A549 (cell line): ENCODE data around the gene TMPRSS12. TPM values are rescaled to one million over a fixed set of nuclear protein-coding genes. Genes with fewer than 3 reads are reported as not detected.
"Not testable (repeated sequence)": the region's sequence is repeated elsewhere in the genome, so short reads cannot be mapped to it uniquely, and the experiment has no call there.

Experiments used
- ATAC-seq, 2 experiments: fragments of 200-7000 bp in 1 of 2; fragments of >200 bp in 1 of 2; cut with Nextera tagmentation in 1 of 2; cut with Tn5 transposase in 1 of 2; 3 replicates each; pipeline versions ENCODE4 v1.8.0 to v1.9.1; 2018 to 2020; ENCODE audit warnings: mild to moderate bottlenecking in 1 of 2, moderate library complexity in 1 of 2
- CTCF ChIA-PET: fragments of 300-600 bp; sonication (Branson Sonifier 250); formaldehyde crosslinking; extraction: SDS; loops from one replicate; lab custom pipeline; 2021; ENCODE audit warnings: antibody characterized with exemption, inconsistent platforms; lab: Yijun Ruan, JAX
- POLR2A ChIA-PET: fragments of 350-600 bp; formaldehyde crosslinking; extraction: SDS; loops from one replicate; lab custom pipeline; 2021; ENCODE audit warnings: antibody characterized with exemption, inconsistent platforms; lab: Yijun Ruan, JAX
- DNase-seq, 2 experiments: peaks; one replicate each; pipeline versions ENCODE4 v3.0.0 to v3.0.0-alpha.2; 2011 to 2016; ENCODE audit warnings: low read depth in 1 of 2, low spot score in 1 of 2
- FAIRE-seq: peaks from 2 replicates; lab custom pipeline; 2011; peaks lifted over from hg19 to GRCh38; lab: Jason Lieb, UNC
- H3K27ac ChIP-seq, 2 experiments: fragments of >200 bp; sonication (Bioruptor Twin); formaldehyde crosslinking; 3 replicates each; pipeline ENCODE4 v1.5.1; 2016 to 2017
- H3K4me1 ChIP-seq: fragments of >200 bp; sonication (Bioruptor Twin); formaldehyde crosslinking; 3 replicates; pipeline ENCODE4 v1.6.1; 2016
- H3K4me2 ChIP-seq: fragments of >200 bp; sonication (Bioruptor Twin); formaldehyde crosslinking; 3 replicates; pipeline ENCODE4 v1.6.1; 2016
- H3K4me3 ChIP-seq: fragments of >200 bp; sonication (Bioruptor Twin); formaldehyde crosslinking; 3 replicates; pipeline ENCODE4 v1.5.1; 2016
- H3K9me3 ChIP-seq: fragments of >200 bp; sonication (Bioruptor Twin); formaldehyde crosslinking; 3 replicates; pipeline ENCODE4 v1.6.1; 2016
- ATOH8 ChIP-seq: fragments of 250-450 bp; sonication (Bioruptor Pico); IDR thresholded peaks from 2 replicates; pipeline ENCODE4 v1.5.0; 2020; ENCODE audit warnings: low read depth, mild to moderate bottlenecking, moderate library complexity
- CBX2 ChIP-seq: fragments of 200-600 bp; sonication (generic); IDR thresholded peaks from 2 replicates; pipeline ENCODE4 v1.6.1; 2016; ENCODE audit warnings: low read depth, mild to moderate bottlenecking, borderline replicate concordance
- CEBPB ChIP-seq, 2 experiments: fragments of >200 bp in 1 of 2; sonication (Bioruptor Twin) in 1 of 2; formaldehyde crosslinking in 1 of 2; IDR thresholded peaks; 2 replicates each; pipeline ENCODE4 v1.6.1; 2012 to 2016
- CHD4 ChIP-seq: fragments of 200-600 bp; sonication (generic); IDR thresholded peaks from 2 replicates; pipeline ENCODE4 v1.6.1; 2016; ENCODE audit warnings: antibody characterized with exemption, mild to moderate bottlenecking, borderline replicate concordance
- HDAC2 ChIP-seq: fragments of 200-600 bp; sonication (generic); IDR thresholded peaks from 2 replicates; pipeline ENCODE4 v1.6.1; 2016
- HEYL ChIP-seq: fragments of 250-450 bp; sonication (Bioruptor Pico); IDR thresholded peaks from 2 replicates; pipeline ENCODE4 v1.8.0; 2021; ENCODE audit warnings: mild to moderate bottlenecking, moderate library complexity
- HMGXB4 ChIP-seq: fragments of 250-450 bp; sonication (Bioruptor Pico); IDR thresholded peaks from 2 replicates; pipeline ENCODE4 v1.5.0; 2021; ENCODE audit warnings: mild to moderate bottlenecking, moderate library complexity, borderline replicate concordance
- HOXA7 ChIP-seq: fragments of 250-450 bp; sonication (Bioruptor Pico); IDR thresholded peaks from 2 replicates; pipeline ENCODE4 v1.5.0; 2020; ENCODE audit warnings: mild to moderate bottlenecking, moderate library complexity
- HOXB13 ChIP-seq: fragments of 250-450 bp; sonication (Bioruptor Pico); IDR thresholded peaks from 2 replicates; pipeline ENCODE4 v1.5.0; 2020; ENCODE audit warnings: low read depth, mild to moderate bottlenecking, moderate library complexity
- HOXB5 ChIP-seq: fragments of 250-450 bp; sonication (Bioruptor Pico); IDR thresholded peaks from 2 replicates; pipeline ENCODE4 v1.5.0; 2020; ENCODE audit warnings: mild to moderate bottlenecking, moderate library complexity
- JUNB ChIP-seq: fragments of >200 bp; sonication (Bioruptor Twin); formaldehyde crosslinking; IDR thresholded peaks from 2 replicates; pipeline ENCODE4 v1.6.1; 2016
- NFE2L2 ChIP-seq: fragments of 150-350 bp; conservative IDR thresholded peaks from 2 replicates; pipeline ENCODE4 v1.6.1; 2014; ENCODE audit warnings: low read length
- NR3C1 ChIP-seq: fragments of >200 bp; sonication (Bioruptor Twin); formaldehyde crosslinking; IDR thresholded peaks from 3 replicates; pipeline ENCODE4 v1.6.1; 2017
- PHF8 ChIP-seq: fragments of 200-600 bp; sonication (generic); IDR thresholded peaks from 2 replicates; pipeline ENCODE4 v1.6.1; 2016; ENCODE audit warnings: low read depth, mild to moderate bottlenecking, antibody characterized with exemption, moderate library complexity, borderline replicate concordance
- POLR2AphosphoS2 ChIP-seq: conservative IDR thresholded peaks from 2 replicates; pipeline ENCODE4 v1.6.1; 2012; ENCODE audit warnings: low read length, improper control_type of control experiment, inconsistent platforms
- RAD21 ChIP-seq, 2 experiments: fragments of >200 bp in 1 of 2; sonication (Bioruptor Twin) in 1 of 2; formaldehyde crosslinking in 1 of 2; IDR thresholded peaks in 1 of 2; conservative IDR thresholded peaks in 1 of 2; 2 replicates in 1 of 2; 3 replicates in 1 of 2; pipeline ENCODE4 v1.6.1; 2012 to 2018; ENCODE audit warnings: inconsistent platforms in 1 of 2
- RFX5 ChIP-seq: fragments of 450-650 bp; IDR thresholded peaks from 2 replicates; pipeline ENCODE4 v1.7.1; 2014; ENCODE audit warnings: antibody characterized with exemption, mild to moderate bottlenecking, moderate library complexity
- RNF2 ChIP-seq: fragments of 200-600 bp; sonication (generic); IDR thresholded peaks from 2 replicates; pipeline ENCODE4 v1.6.1; 2016; ENCODE audit warnings: low read depth, mild to moderate bottlenecking, antibody characterized with exemption, moderate library complexity, borderline replicate concordance
- SMC3 ChIP-seq: fragments of >200 bp; sonication (Bioruptor Twin); formaldehyde crosslinking; IDR thresholded peaks from 3 replicates; pipeline ENCODE4 v1.6.1; 2018; ENCODE audit warnings: inconsistent platforms
- TFCP2L1 ChIP-seq: fragments of 250-450 bp; sonication (Bioruptor Pico); IDR thresholded peaks from 2 replicates; pipeline ENCODE4 v1.5.0; 2021; ENCODE audit warnings: mild to moderate bottlenecking
- USF2 ChIP-seq: fragments of 450-650 bp; IDR thresholded peaks from 2 replicates; pipeline ENCODE4 v1.6.1; 2014; ENCODE audit warnings: antibody characterized with exemption
- WGBS: methylation state at CpG from one replicate; pipeline ENCODE4 v1.1.6; 2017; ENCODE audit errors: missing lambda C conversion rate; 5-methylcytosine and 5-hydroxymethylcytosine counted together
- polyA plus RNA-seq, 4 experiments: library from polyadenylated mRNA; depleted of rRNA in 3 of 4; stranded (reverse); fragments of >200 nt; fragmentation: RNase III in 1 of 4; extraction: RNeasy Plus Mini Kit Qiagen cat#74134 plus additional on column Dnase treatment in 1 of 4; gene quantifications; 2 replicates in 3 of 4; 3 replicates in 1 of 4; pipeline ENCODE4 v1.2.3, GENCODE V29; 2011 to 2017

The TMPRSS12 gene
- polyA plus RNA-seq, 2 of the 4 experiments (the other 2 are of a cell fraction) = not detected

GRCh38 chr12:50848963-50849362, 6.2 kb downstream of the TMPRSS12 start:
- no peak for ATAC-seq
- Histone ChIP-seq H3K27ac (no peak overlapping the region), H3K4me1 (0 out of 3 replicates have a peak, but pooled peaks cover 4% of the 10 kb centered on the region), H3K4me3 (no peak overlapping the region), H3K9me3 (no peaks in the 10 kb centered on the region), H3K4me2 (no peak overlapping the region)
- FAIRE-seq = no peak
- ChIA-PET POLR2A (interaction anchor here (0.7 kb wide), 1 partner anchor 85 kb away, joined by 4 read pairs; the partner anchor contains the start of gene ATF1), CTCF (interaction anchor here (1.2 kb wide), 1 partner anchor 27 kb away, joined by 3 read pairs; no protein-coding TSS in a partner anchor)
- TF ChIP-seq CEBPB (IDR thresholded peaks at IDR 0.05) (no peak), NR3C1 (no peak), RFX5 (no peak), ATOH8 (CRISPR knock-in tag) (no peak), NFE2L2 (no peak), HEYL (CRISPR knock-in tag) (no peak), HMGXB4 (CRISPR knock-in tag) (no peak), JUNB (no peak), HOXB13 (CRISPR knock-in tag) (no peak), RNF2 (no peak), HOXB5 (CRISPR knock-in tag) (no peak), SMC3 (no peak), RAD21 (conservative IDR thresholded peaks at IDR 0.05 in 1 of 2, IDR thresholded peaks at IDR 0.05 in 1 of 2) (no peak), HOXA7 (CRISPR knock-in tag) (no peak), TFCP2L1 (no peak), CBX2 (no peak), PHF8 (no peak), POLR2AphosphoS2 (no peak), CHD4 (no peak), USF2 (no peak)
- 46% methylated on average over 2 of the region's 2 CpGs for WGBS
- no peak for DNase-seq

- H3K4me2 ChIP-seq, ATAC-seq, H3K4me3 ChIP-seq, H3K27ac ChIP-seq, H3K4me1 ChIP-seq, CTCF ChIA-PET, POLR2A ChIA-PET, H3K9me3 ChIP-seq, FAIRE-seq, DNase-seq: not testable (repeated sequence)
- 80% methylated on average over 1 of the region's 1 CpG for WGBS
These were observed 12.5 kb downstream of the TMPRSS12 start for GRCh38 chr12:50855218-50855617.

- DNase-seq, CTCF ChIA-PET, H3K4me1 ChIP-seq, H3K4me3 ChIP-seq, H3K9me3 ChIP-seq, ATAC-seq, POLR2A ChIA-PET, H3K27ac ChIP-seq, FAIRE-seq, H3K4me2 ChIP-seq: not testable (repeated sequence)
- TF ChIP-seq HDAC2 = 0 out of 2 replicates have a peak, but pooled peaks have one; percentile 24
- WGBS = 3% methylated on average over 2 of the region's 2 CpGs
These were observed 13.0 kb downstream of the TMPRSS12 start for GRCh38 chr12:50855679-50856078.
